Keratinocyte (primary cell): ENCODE results near the gene FIBIN.

Experiments
- CTCF ChIP-seq, 3 experiments: IDR thresholded peaks in 1 of 3; conservative IDR thresholded peaks in 1 of 3; optimal IDR thresholded peaks in 1 of 3; 2 replicates in 2 of 3; 3 replicates in 1 of 3; pipeline versions ENCODE3 to v1.5.1; 2011; ENCODE audit warnings: low read length in 3 of 3, mild to moderate bottlenecking in 3 of 3, moderate library complexity in 2 of 3, control low read depth in 1 of 3, inconsistent platforms in 1 of 3; ENCODE audit not compliant: insufficient read depth in 2 of 3; ENCODE audit errors: extremely low read depth in 1 of 3
- EZH2 ChIP-seq: IDR thresholded peaks from one replicate; pipeline ENCODE4 v1.6.1; 2012; ENCODE audit warnings: inconsistent platforms, mild to moderate bottlenecking, low read length, moderate library complexity

- TF ChIP-seq EZH2 (no peak), CTCF (optimal IDR thresholded peaks at IDR 0.05 in 1 of 3, IDR thresholded peaks at IDR 0.05 in 1 of 3, conservative IDR thresholded peaks at IDR 0.05 in 1 of 3; ENCODE audit: extremely low read depth in 1 of 3, insufficient read depth in 2 of 3, low read length in 3 of 3) (no peak)
These were observed 2.0 kb downstream of the FIBIN start for GRCh38 chr11:26995701-26996460.
